NCI-H128 (cell line): ENCODE data around the gene MAGEA11.
"Not testable (repeated sequence)": the region's sequence is repeated elsewhere in the genome, so short reads cannot be mapped to it uniquely, and the experiment has no call there.

Experiments
- DNase-seq: peaks from one replicate; lab custom pipeline; 2025; ENCODE audit not compliant: unreplicated experiment; lab: John Stamatoyannopoulos, UW

Gene MAGEA11

DNA sequence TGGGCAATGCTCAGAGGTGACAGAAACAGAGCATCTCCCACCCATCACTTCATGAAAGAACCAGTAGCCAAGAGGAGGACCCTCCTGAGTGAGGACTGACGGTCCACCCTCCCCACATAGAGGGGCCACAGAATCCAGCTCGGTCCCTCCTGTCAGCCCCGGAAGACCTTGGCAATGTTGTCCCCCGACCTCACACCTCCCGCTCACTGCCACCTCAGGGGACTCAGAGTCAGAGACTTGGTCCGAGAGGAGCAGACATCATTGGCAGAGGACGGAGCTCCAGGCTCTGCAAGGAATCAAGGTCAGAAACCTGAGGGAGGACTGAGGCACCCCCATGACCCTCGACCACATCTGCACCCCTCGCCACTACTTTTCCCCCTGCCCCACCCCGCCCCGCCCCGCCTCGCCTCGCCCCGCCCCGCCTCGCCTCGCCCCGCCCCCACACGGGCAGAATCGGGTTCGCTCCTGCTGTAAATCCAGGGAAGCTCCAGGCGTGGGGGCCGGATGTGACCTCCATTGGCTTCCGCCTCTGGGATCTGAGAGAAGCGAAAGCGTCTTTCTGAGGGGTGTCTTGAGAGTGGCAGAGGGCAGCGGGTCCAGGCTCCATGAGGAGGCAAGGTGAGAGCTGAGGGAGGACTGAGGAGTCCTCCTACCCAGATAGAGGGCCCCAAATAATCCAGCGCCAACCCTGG lies at the start of gene MAGEA11:
Gene MAGEA11, plus strand, starts transcription at position 516 of the 692 bp plus-strand sequence. CDS start 1,100 bp downstream, outside the sequence.
- DNase-seq, result no peak

DNA sequence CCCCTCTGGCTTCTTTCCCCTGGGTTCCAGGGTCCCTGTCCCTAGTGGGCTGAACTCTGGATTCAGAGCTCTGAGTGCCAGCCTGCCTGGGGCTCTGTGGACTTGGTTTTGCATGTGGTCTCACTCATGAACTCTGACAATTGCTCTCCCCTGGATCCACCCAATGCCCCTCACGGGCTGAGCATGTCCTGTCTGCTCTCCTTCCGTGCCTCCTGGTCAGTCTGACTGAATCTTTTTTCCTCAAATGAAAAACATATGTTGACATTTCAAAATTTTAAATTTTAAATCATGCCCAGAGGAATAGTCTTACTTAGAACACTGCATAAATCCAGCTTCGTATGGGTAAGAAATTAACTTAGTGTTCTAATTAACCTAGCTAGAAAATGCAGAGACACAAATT lies 36.8 kb upstream of the MAGEA11 start:
- not testable (repeated sequence) for DNase-seq

DNA sequence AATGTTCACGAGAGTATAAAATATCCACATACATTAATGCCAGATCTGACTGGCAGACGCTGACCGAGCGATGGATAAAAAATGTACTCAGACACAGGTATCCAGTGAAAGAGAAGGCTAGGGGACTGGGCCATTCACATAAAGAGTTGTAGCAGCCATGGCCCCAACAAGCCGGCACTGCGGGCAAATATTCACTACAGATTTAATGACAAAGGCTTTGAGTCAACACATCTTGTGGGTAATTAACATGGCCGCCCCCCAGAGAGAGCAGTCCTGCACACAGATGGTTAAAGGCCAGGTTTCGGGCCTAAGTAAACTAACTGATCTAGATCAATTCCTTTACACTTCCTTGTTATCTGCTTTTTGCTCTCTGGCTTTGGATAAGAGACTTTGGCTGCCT lies 36.3 kb upstream of the MAGEA11 start:
- not testable (repeated sequence) for DNase-seq

DNA sequence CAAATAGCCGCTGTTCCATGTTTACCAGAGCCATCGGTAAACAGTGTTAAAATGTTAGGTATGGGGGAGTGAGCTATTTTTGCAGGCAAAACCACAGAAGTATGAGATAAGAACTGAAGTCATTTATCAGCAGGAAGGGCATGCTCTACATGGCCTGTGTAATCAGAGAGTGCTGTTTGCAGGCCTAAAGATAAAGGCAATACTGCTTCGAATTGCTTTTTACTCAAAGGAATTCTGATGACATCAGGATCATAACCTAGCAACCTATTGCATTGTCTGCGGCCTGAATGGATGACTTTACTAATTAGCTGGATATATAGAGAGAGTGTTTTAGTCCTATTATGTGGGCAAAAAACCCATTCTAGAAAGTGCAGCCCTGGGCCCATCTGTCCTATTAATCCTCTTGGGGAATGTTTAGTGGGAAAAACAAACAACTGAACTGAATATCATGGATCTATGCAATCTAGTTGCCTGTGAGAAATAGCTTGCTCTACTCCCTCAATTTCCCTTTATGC lies 32.6 kb upstream of the MAGEA11 start:
- not testable (repeated sequence) for DNase-seq

- DNase-seq, result no peak
Measured at GRCh38 chrX:149681182-149681581, 30.7 kb upstream of the MAGEA11 start.

DNA sequence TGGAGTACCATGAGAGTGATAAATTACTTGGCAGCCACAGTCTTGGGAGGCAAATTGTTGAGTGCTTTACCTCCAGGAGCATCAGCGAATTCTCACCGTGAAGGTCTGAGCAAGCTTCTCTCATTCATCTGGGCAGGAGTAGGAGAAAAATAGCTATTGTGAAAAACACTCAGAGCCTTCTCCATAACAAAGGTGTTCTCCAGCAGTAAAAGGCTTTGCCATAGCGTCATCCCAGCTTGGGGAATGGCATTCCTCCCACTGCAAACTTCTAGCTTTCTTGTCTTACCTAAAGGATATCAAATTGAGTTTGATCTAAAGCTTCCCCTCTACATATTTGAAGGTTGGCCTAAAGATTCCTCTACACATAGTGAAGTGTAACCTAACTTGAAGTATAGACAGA lies 29.8 kb upstream of the MAGEA11 start:
- DNase-seq, result no peak

DNA sequence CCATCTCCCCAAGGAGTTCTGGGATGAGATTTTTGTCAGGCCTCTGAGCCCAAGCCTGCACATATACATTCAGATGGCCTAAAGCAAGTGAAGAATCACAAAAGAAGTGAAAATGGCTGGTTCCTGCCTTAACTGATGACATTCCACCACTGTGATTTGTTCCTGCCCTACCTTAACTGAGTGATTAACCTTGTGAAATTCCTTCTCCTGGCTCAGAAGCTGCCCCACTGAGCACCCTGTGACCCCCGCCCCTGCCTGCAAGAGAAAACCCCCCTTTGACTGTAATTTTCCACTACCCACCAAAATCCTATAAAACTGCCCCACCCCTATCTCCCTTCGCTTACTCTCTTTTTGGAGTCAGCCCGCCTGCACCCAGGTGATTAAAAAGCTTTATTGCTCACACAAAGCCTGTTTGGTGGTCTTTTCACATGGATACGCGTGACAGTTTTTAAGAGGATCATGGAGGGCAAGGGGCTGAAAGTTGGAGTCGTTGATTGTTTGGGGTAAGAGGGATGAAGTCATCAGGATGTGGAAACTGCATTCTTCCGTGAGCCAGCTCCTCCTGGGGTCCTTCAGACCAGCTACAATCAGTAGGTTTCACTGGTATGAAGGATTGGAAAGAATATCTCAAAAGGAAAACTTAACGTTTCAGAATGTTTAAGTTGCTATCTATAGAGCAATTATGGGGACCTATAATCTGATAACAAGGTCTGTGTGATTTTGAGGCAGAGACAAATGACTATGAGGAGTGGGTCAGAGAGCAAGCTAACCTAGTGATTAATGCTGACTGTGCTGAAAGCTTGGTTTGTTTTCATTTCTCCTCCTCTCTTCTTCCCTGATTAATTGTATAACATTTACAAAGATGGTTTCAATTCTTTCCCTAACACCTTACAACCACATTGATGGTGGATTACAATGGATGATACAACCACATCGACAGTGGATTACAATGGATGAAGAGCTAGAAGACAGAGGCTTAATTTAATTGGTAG lies 28.6 kb upstream of the MAGEA11 start:
- no peak for DNase-seq

DNA sequence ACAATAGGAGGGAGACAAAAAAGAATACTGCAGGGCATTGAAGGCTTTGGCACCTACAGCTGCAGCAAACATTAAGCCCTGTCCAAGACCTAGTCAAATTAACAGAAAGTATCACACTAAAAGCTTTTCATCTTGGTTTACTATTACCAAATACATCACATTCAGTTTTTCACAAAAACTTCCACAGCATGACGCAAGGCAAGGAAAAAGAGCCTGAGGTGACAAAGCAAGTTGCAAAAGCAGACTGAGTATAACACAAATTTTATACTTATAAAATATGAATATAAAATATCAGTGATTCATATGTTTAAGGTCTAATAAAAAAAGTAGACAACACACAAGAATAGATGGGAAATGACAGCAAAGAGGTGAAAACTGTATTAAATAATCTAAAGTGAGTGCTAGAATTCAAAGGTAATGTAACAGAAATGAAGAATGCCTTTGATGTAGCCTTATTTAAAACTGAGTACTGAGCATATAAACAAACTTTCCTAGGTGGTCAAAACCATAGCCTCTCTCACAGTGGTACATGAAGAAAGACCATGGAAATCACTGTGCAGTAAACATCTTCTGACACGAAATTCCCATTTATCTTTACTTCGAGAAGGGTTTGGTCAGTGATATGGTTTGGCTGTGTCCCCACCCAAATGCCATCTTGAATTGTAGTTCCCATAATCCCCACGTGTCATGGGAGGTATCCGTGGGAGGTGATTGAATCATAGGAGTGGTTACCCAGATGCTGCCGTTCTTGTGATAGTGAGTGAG lies 27.7 kb upstream of the MAGEA11 start:
- no peak for DNase-seq

GRCh38 chrX:149687991-149688390 lies 23.9 kb upstream of the MAGEA11 start:
- DNase-seq, result no peak

DNA sequence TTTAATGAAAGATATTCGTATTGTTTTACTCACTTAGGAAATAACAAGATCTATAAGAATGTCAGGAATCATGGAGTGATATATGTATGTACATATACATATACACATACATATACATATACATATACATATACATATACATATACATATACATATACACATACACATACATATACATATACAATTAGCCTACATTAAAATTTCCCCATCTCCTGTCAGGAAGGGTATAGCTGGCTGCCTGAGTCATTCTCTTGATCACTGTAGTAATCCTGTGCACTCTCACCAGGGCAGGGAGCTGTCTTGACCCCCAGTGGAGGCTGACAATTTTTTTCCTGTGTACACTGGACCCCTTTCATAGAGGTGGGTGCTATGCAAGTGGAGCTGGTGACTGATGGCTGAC lies 23.3 kb upstream of the MAGEA11 start:
- DNase-seq, result no peak

DNA sequence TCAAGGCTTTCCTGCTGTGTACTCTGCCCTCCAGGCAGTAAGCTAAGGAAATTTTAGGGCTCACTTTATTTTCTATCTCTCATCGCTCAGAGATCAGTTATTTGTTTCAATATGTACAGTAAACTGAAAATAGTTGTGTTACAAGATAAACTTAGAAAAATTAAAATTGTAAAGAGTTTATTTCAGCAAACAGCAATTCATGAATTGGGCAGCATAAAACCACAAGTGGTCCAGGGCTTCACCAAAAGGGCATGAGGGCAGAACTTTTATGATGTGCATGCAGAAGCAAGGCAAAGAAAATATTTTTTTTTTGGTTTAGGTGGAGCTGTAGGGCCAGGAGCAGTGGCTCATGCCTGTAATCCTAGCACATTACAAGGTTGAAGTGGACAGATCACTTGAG lies 20.1 kb upstream of the MAGEA11 start:
- DNase-seq, result no peak

DNA sequence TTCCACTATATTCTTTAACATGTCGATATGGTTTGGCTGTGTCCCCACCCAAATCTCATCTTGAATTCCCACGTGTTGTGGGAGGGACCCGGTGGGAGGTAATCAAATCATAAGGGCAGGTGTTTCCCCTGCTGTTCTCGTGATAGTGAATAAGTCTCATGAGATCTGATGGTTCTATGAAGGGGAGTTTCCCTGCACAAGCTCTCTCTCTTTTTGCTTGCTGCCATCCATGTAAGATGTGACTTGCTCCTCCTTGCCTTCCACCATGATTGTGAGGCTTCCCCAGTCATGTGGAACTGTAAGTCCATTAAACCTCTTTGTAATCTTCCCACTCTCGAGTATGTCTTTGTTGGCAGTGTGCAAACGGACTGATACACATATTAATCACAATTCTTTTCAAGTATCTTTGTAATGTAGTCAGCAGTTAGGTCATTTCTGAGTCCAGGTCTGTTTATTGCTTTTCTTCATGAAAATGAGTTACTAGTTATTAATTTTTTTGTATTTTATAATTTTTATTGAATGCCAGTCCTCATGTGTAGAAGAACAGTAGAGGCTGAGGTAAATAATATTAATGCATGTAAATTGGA lies 19.1 kb upstream of the MAGEA11 start:
- DNase-seq, result not testable (repeated sequence)

DNA sequence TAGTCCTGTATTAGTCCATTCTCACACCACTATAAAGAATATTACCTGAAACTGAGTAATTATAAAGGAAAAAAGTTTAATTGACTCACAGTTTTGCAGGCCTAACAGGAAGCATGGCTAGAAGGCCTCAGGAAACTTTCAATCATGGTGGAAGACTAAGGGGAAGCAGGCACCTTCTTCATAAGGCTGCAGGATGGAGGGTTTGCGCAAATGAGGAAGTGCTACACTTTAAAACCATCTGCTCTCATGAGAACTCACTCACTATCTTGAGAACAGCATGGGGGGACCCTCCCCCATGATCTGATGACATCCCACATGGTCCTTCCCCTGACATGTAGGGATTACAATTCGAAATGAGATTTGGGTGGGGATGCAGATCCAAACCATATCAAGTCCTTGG lies 12.1 kb upstream of the MAGEA11 start:
- no peak for DNase-seq

DNA sequence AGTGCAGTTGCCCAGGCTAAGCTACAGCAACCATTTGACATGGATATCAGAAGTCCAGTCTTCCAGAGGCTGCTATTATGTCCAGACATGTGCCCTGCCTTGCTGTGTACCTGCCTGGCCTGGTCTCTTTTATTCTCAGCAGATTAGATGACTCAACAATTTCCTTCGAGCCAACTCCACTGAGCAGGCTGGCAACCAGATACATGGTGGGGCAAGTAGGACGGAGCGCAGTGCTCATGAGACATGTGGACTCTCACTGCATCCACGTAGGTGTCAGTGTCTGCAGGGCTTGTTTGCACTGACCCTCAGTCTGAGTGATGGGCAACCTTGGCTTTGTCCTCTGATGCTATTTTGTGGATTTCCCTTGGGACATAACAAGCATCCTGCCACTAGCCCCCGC lies 7.2 kb upstream of the MAGEA11 start:
- DNase-seq, result no peak

GRCh38 chrX:149707147-149707901 lies 4.5 kb upstream of the MAGEA11 start:
- DNase-seq, result no peak

- DNase-seq, result no peak
Measured at GRCh38 chrX:149712831-149713230, 971 bp downstream of the MAGEA11 start.

- no peak for DNase-seq
Measured at GRCh38 chrX:149713279-149714050, 1.6 kb downstream of the MAGEA11 start.

- no peak for DNase-seq
Measured at GRCh38 chrX:149715468-149715867, 3.6 kb downstream of the MAGEA11 start.

DNA sequence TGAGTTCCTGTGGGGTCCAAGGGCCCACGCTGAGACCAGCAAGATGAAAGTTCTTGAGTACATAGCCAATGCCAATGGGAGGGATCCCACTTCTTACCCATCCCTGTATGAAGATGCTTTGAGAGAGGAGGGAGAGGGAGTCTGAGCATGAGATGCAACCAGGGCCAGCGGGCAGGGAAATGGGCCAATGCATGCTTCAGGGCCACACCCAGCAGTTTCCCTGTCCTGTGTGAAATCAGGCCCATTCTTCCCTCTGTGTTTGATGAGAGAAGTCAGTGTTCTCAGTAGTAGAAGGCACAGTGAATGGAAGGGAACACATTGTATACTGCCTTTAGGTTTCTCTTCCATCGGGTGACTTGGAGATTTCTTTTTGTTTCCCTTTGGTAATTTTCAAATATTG lies 4.8 kb downstream of the MAGEA11 start:
- no peak for DNase-seq
